SK-N-SH treated with all-trans-retinoic acid at 6 μM for 48 hours (cell line): ENCODE results near the gene NPTX1.

ENCODE experiments used
- ATAC-seq: fragments of 200-7000 bp; cut with Tn5 transposase; 3 replicates; pipeline ENCODE4 v1.9.1; 2020; ENCODE audit warnings: mild to moderate bottlenecking, moderate library complexity
- ARNTL ChIP-seq: fragments of 450-650 bp; formaldehyde crosslinking; IDR thresholded peaks from 2 replicates; pipeline ENCODE4 v1.5.0; 2020; ENCODE audit warnings: low read depth, mild to moderate bottlenecking, moderate library complexity, borderline replicate concordance
- BACH2 ChIP-seq: fragments of 250-450 bp; sonication (Bioruptor Pico); IDR thresholded peaks from 2 replicates; pipeline ENCODE4 v1.9.0; 2021; ENCODE audit warnings: mild to moderate bottlenecking, borderline replicate concordance
- CREB5 ChIP-seq: fragments of 250-450 bp; sonication (Bioruptor Pico); IDR thresholded peaks from 2 replicates; pipeline ENCODE4 v1.5.1; 2020; ENCODE audit warnings: low read depth, mild to moderate bottlenecking, moderate library complexity
- CSDC2 ChIP-seq: fragments of 250-450 bp; sonication (Bioruptor Pico); IDR thresholded peaks from 2 replicates; pipeline ENCODE4 v1.5.0; 2020; ENCODE audit warnings: mild to moderate bottlenecking, moderate library complexity
- CSRNP3 ChIP-seq: fragments of 250-450 bp; sonication (Bioruptor Pico); IDR thresholded peaks from 2 replicates; pipeline ENCODE4 v1.5.1; 2021; ENCODE audit warnings: mild to moderate bottlenecking, moderate library complexity
- ESRRG ChIP-seq: fragments of 250-450 bp; sonication (Bioruptor Pico); IDR thresholded peaks from 2 replicates; pipeline ENCODE4 v1.6.1; 2021; ENCODE audit warnings: mild to moderate bottlenecking
- GLIS3 ChIP-seq: fragments of 250-450 bp; sonication (Bioruptor Pico); IDR thresholded peaks from 2 replicates; pipeline ENCODE4 v1.5.0; 2020; ENCODE audit warnings: mild to moderate bottlenecking, moderate library complexity
- ISL1 ChIP-seq: fragments of 250-450 bp; sonication (Bioruptor Pico); IDR thresholded peaks from 2 replicates; pipeline ENCODE4 v2.1.2; 2022; ENCODE audit warnings: mild to moderate bottlenecking, moderate library complexity
- OSR1 ChIP-seq: fragments of 250-450 bp; sonication (Bioruptor Pico); IDR thresholded peaks from 2 replicates; pipeline ENCODE4 v1.8.0; 2022; ENCODE audit warnings: moderate library complexity, mild to moderate bottlenecking, inconsistent platforms
- PATZ1 ChIP-seq: fragments of 250-450 bp; sonication (Bioruptor Pico); IDR thresholded peaks from 2 replicates; pipeline ENCODE4 v1.8.0; 2020; ENCODE audit warnings: mild to moderate bottlenecking, moderate library complexity, borderline replicate concordance
- POU6F1 ChIP-seq: fragments of 250-450 bp; sonication (Bioruptor Pico); IDR thresholded peaks from 2 replicates; pipeline ENCODE4 v1.8.0; 2021; ENCODE audit warnings: low read depth, mild to moderate bottlenecking, moderate library complexity, borderline replicate concordance
- RARB ChIP-seq: fragments of 250-450 bp; sonication (Bioruptor Pico); IDR thresholded peaks from 2 replicates; pipeline ENCODE4 v1.8.0; 2021; ENCODE audit warnings: mild to moderate bottlenecking, moderate library complexity
- SNAI2 ChIP-seq: fragments of 250-450 bp; sonication (Bioruptor Pico); IDR thresholded peaks from 2 replicates; pipeline ENCODE4 v1.5.0; 2020; ENCODE audit warnings: mild to moderate bottlenecking, moderate library complexity
- TCF4 ChIP-seq: fragments of 250-450 bp; sonication (Bioruptor Pico); IDR thresholded peaks from 2 replicates; pipeline ENCODE4 v1.8.0; 2021; ENCODE audit warnings: mild to moderate bottlenecking, moderate library complexity, borderline replicate concordance
- TOX ChIP-seq: fragments of 250-450 bp; sonication (Bioruptor Pico); IDR thresholded peaks from 2 replicates; pipeline ENCODE4 v1.8.0; 2021; ENCODE audit warnings: mild to moderate bottlenecking, moderate library complexity, borderline replicate concordance
- TSHZ2 ChIP-seq: fragments of 250-450 bp; sonication (Bioruptor Pico); IDR thresholded peaks from 2 replicates; pipeline ENCODE4 v1.5.0; 2020; ENCODE audit warnings: mild to moderate bottlenecking, moderate library complexity
- ZC3H10 ChIP-seq: fragments of 250-450 bp; sonication (Bioruptor Pico); IDR thresholded peaks from 2 replicates; pipeline ENCODE4 v1.5.1; 2021; ENCODE audit warnings: mild to moderate bottlenecking, moderate library complexity
- ZFP3 ChIP-seq: fragments of 250-450 bp; sonication (Bioruptor Pico); IDR thresholded peaks from 2 replicates; pipeline ENCODE4 v1.5.0; 2020; ENCODE audit warnings: mild to moderate bottlenecking, moderate library complexity
- ZFP30 ChIP-seq: fragments of 450-650 bp; formaldehyde crosslinking; IDR thresholded peaks from 2 replicates; pipeline ENCODE4 v1.5.0; 2022; ENCODE audit warnings: mild to moderate bottlenecking, moderate library complexity
- ZNF565 ChIP-seq: fragments of 450-650 bp; formaldehyde crosslinking; conservative IDR thresholded peaks from 2 replicates; pipeline ENCODE4 v1.5.0; 2020; ENCODE audit warnings: low read depth, mild to moderate bottlenecking, moderate library complexity
- ZNF70 ChIP-seq: fragments of 450-650 bp; formaldehyde crosslinking; IDR thresholded peaks from 2 replicates; pipeline ENCODE4 v1.5.0; 2020; ENCODE audit warnings: mild to moderate bottlenecking, moderate library complexity

Gene NPTX1

GRCh38 chr17:80472996-80473395 is 3.4 kb downstream of the NPTX1 start:
- ATAC-seq: no peak
- TF ChIP-seq CREB5 (CRISPR knock-in tag): no peak
- TF ChIP-seq BACH2 (CRISPR knock-in tag): no peak
- no peak for TF ChIP-seq TOX
- TF ChIP-seq ZFP3 (CRISPR knock-in tag): no peak
- no peak for TF ChIP-seq ZNF565 (CRISPR knock-in tag)
- TF ChIP-seq ISL1 (CRISPR knock-in tag): no peak
- no peak for TF ChIP-seq CSRNP3 (CRISPR knock-in tag)
- no peak for TF ChIP-seq ZC3H10 (CRISPR knock-in tag)
- TF ChIP-seq SNAI2 (CRISPR knock-in tag): no peak
- TF ChIP-seq RARB (CRISPR knock-in tag): no peak
- no peak for TF ChIP-seq OSR1
- no peak for TF ChIP-seq ZFP30 (CRISPR knock-in tag)
- no peak for TF ChIP-seq ESRRG (CRISPR knock-in tag)
- TF ChIP-seq PATZ1 (CRISPR knock-in tag): no peak
- TF ChIP-seq POU6F1 (CRISPR knock-in tag): no peak
- TF ChIP-seq TSHZ2 (CRISPR knock-in tag): no peak
- TF ChIP-seq GLIS3 (CRISPR knock-in tag): no peak

GRCh38 chr17:80471922-80472321 is 4.5 kb downstream of the NPTX1 start:
- TF ChIP-seq ZC3H10 (CRISPR knock-in tag) (no peak), BACH2 (CRISPR knock-in tag) (no peak), GLIS3 (CRISPR knock-in tag) (no peak)
- no peak for ATAC-seq

- TF ChIP-seq CSRNP3 (CRISPR knock-in tag): no peak
- TF ChIP-seq ARNTL: no peak
- no peak for TF ChIP-seq ZFP30 (CRISPR knock-in tag)
- TF ChIP-seq CSDC2: no peak
- no peak for TF ChIP-seq ZNF70
- no peak for TF ChIP-seq ESRRG (CRISPR knock-in tag)
- no peak for TF ChIP-seq RARB (CRISPR knock-in tag)
- TF ChIP-seq TOX: no peak
- TF ChIP-seq GLIS3 (CRISPR knock-in tag): no peak
- no peak for TF ChIP-seq ZC3H10 (CRISPR knock-in tag)
- no peak for TF ChIP-seq ZFP3 (CRISPR knock-in tag)
- no peak for TF ChIP-seq TSHZ2 (CRISPR knock-in tag)
- TF ChIP-seq TCF4 (CRISPR knock-in tag): no peak
- TF ChIP-seq CREB5 (CRISPR knock-in tag): no peak
- no peak for TF ChIP-seq ISL1 (CRISPR knock-in tag)
- ATAC-seq: no peak
Measured at GRCh38 chr17:80470603-80471002, 5.8 kb downstream of the NPTX1 start.
